ENCODE data around the gene COA6.

- TF ChIP-seq RBBP5 (IDR thresholded peaks at IDR 0.05; ENCODE audit: borderline replicate concordance, low read depth, low read length) (no peak), CHD7 (IDR thresholded peaks at IDR 0.05; ENCODE audit: insufficient replicate concordance, low read length) (no peak), CTCF (IDR thresholded peaks at IDR 0.05; ENCODE audit: control extremely low read depth in 1 of 3, insufficient read depth in 1 of 3, low read depth in 1 of 3, low read length in 3 of 3) (no peak), RFX5 (IDR thresholded peaks at IDR 0.05; ENCODE audit: borderline replicate concordance, low read depth, low read length) (no peak), BACH1 (IDR thresholded peaks at IDR 0.05; ENCODE audit: low read length) (no peak), ATF2 (IDR thresholded peaks at IDR 0.05; ENCODE audit: low read length) (no peak), GABPA (IDR thresholded peaks at IDR 0.05; ENCODE audit: borderline replicate concordance, insufficient read depth, low read length) (no peak), CREB1 (IDR thresholded peaks at IDR 0.05) (no peak), JUND (IDR thresholded peaks at IDR 0.05; ENCODE audit: low read length) (no peak), NRF1 (IDR thresholded peaks at IDR 0.05; ENCODE audit: low read depth, low read length) (no peak), SP2 (IDR thresholded peaks at IDR 0.05; ENCODE audit: low read length) (no peak), JUN (IDR thresholded peaks at IDR 0.05; ENCODE audit: low read depth, low read length) (no peak), POLR2AphosphoS5 (IDR thresholded peaks at IDR 0.05; ENCODE audit: low read depth, low read length) (no peak), YY1 (IDR thresholded peaks at IDR 0.05; ENCODE audit: low read depth, low read length) (no peak)
These were observed 32.7 kb upstream of the COA6 start for GRCh38 chr1:234340528-234340927.

All from H1 (cell line).